SH-SY5Y (cell line): ENCODE data around the gene SIL1.

Experiments used
- GATA2 ChIP-seq: IDR thresholded peaks from 2 replicates; pipeline ENCODE4 v1.6.1; 2011; ENCODE audit warnings: mild to moderate bottlenecking, low read depth, low read length
- GATA3 ChIP-seq: IDR thresholded peaks from 2 replicates; pipeline ENCODE4 v1.6.1; 2011; ENCODE audit warnings: low read depth, mild to moderate bottlenecking, low read length, moderate library complexity

DNA sequence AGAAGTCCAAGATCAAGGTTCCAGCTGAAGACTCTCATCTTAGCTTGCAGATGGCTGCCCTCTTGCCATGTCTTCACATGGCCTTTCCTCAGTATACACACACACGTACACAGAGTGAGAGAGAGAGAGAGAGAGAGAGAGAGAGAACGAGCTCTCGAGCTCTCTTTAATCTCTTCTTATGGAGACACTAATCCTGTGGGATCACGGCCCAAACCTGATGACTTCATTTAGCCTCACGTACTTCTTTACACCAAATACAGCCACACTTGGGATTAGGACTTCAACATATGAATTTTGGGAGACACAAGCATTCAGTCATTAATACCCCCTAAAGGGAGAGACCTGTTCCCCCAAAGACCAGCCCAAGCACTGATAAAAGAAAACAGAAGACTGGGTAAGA, 42.8 kb downstream of the SIL1 start:
- no peak for TF ChIP-seq GATA2
- no peak for TF ChIP-seq GATA3
